ENCODE measurements around the gene LRATD1.

LRATD1 gene

DNA sequence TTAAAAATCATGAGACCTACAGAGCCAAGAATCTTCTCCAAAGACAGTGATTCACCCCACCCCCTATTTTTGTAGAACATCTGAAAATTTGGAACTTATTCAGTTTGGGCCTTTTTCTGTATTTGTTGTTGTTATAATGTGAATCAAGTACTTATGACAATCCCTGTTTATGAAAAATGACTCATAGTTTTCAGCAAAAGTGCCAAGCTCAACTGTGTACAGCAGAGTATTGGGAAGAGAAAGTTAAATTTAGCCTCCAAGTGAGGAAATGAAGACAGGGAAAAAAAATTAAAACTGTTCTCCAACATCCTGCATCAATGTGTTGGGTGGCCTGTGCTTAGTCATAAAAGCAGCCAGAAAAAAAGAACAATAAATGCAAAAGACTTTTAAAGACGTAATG, 46.2 kb downstream of the LRATD1 start:
- TF ChIP-seq, protein P1, sequence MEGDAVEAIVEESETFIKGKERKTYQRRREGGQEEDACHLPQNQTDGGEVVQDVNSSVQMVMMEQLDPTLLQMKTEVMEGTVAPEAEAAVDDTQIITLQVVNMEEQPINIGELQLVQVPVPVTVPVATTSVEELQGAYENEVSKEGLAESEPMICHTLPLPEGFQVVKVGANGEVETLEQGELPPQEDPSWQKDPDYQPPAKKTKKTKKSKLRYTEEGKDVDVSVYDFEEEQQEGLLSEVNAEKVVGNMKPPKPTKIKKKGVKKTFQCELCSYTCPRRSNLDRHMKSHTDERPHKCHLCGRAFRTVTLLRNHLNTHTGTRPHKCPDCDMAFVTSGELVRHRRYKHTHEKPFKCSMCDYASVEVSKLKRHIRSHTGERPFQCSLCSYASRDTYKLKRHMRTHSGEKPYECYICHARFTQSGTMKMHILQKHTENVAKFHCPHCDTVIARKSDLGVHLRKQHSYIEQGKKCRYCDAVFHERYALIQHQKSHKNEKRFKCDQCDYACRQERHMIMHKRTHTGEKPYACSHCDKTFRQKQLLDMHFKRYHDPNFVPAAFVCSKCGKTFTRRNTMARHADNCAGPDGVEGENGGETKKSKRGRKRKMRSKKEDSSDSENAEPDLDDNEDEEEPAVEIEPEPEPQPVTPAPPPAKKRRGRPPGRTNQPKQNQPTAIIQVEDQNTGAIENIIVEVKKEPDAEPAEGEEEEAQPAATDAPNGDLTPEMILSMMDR (IDR thresholded peaks at IDR 0.05): no peak

DNA sequence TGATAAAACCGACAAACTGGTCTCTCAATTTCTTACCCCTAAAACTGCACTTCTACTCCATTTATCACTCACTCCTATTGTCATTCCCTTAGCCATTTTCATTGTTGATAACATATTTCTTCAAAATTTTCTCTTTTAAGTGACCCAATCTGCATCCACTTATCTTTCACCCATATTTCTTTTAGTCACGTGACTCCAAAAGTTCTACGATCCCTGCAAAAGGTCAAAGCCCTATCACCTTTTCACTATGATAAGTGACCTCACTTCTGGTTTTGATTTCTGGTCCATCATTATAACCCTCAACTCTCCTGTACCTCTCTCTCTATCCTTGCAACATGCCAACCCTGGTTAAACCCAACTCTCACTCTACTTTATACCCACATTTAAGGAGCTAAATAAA, 49.1 kb downstream of the LRATD1 start:
- TF ChIP-seq, protein P1 (IDR thresholded peaks at IDR 0.05): no peak
